Renal cortex interstitium (tissue), 15 donors: ENCODE measurements around the gene PCDHGA6. TPM values are rescaled to one million over a fixed set of nuclear protein-coding genes. Genes with fewer than 3 reads are reported as not detected.
"Not testable (repeated sequence)": the region's sequence is repeated elsewhere in the genome, so short reads cannot be mapped to it uniquely, and the experiment has no call there.

ENCODE experiments used
- DNase-seq, 11 donors: peaks; one replicate each; pipeline ENCODE4 v3.0.0-alpha.2; 2013; ENCODE audit warnings: low read depth in 9 of 11, low spot score in 4 of 11; ENCODE audit errors: extremely low read depth in 1 of 11
- long read RNA-seq, 16 experiments: transcript quantifications; one replicate each; lab custom pipeline, GENCODE V29; 2026
- polyA plus RNA-seq, 3 donors: library from polyadenylated mRNA; unstranded; fragments of 120-200 nt; gene quantifications; one replicate each; pipeline ENCODE4 v1.2.1, GENCODE V29; 2013; ENCODE audit not compliant: insufficient read length in 3 of 3

Gene PCDHGA6
- polyA plus RNA-seq, result 1 to 10 TPM; 6.5 to 8.0 (median 7.2) TPM
- long read RNA-seq, donor 1, full-length matches to known transcripts, result 2 of 2 reads
- long read RNA-seq, donor 1, partial matches to known transcripts, result 0 of 2 reads
- long read RNA-seq, donor 1, other reads (novel, unspliced or antisense), result 0 of 2 reads
- long read RNA-seq, donor 2, full-length matches to known transcripts, result 3 of 3 reads
- long read RNA-seq, donor 2, partial matches to known transcripts, result 0 of 3 reads
- long read RNA-seq, donor 2, other reads (novel, unspliced or antisense), result 0 of 3 reads
- long read RNA-seq, donor 3, full-length matches to known transcripts, result 7 of 7 reads
- long read RNA-seq, donor 3, partial matches to known transcripts, result 0 of 7 reads
- long read RNA-seq, donor 3, other reads (novel, unspliced or antisense), result 0 of 7 reads
- long read RNA-seq, donor 4, full-length matches to known transcripts, result 3 of 3 reads
- long read RNA-seq, donor 4, partial matches to known transcripts, result 0 of 3 reads
- long read RNA-seq, donor 4, other reads (novel, unspliced or antisense), result 0 of 3 reads
- long read RNA-seq, donor 5, result 0 reads
- long read RNA-seq, donor 6, full-length matches to known transcripts, result 6 of 6 reads
- long read RNA-seq, donor 6, partial matches to known transcripts, result 0 of 6 reads
- long read RNA-seq, donor 6, other reads (novel, unspliced or antisense), result 0 of 6 reads
- long read RNA-seq, donor 7, full-length matches to known transcripts, result 4 of 4 reads
- long read RNA-seq, donor 7, partial matches to known transcripts, result 0 of 4 reads
- long read RNA-seq, donor 7, other reads (novel, unspliced or antisense), result 0 of 4 reads
- long read RNA-seq, donor 8, result 0 reads
- long read RNA-seq, donor 9, full-length matches to known transcripts, result 5 of 5 reads
- long read RNA-seq, donor 9, partial matches to known transcripts, result 0 of 5 reads
- long read RNA-seq, donor 9, other reads (novel, unspliced or antisense), result 0 of 5 reads
- long read RNA-seq, donor 10, full-length matches to known transcripts, result 2 of 2 reads
- long read RNA-seq, donor 10, partial matches to known transcripts, result 0 of 2 reads
- long read RNA-seq, donor 10, other reads (novel, unspliced or antisense), result 0 of 2 reads
- long read RNA-seq, donor 11, full-length matches to known transcripts, result 5 of 5 reads
- long read RNA-seq, donor 11, partial matches to known transcripts, result 0 of 5 reads
- long read RNA-seq, donor 11, other reads (novel, unspliced or antisense), result 0 of 5 reads
- long read RNA-seq, donor 12, full-length matches to known transcripts, result 4 of 4 reads
- long read RNA-seq, donor 12, partial matches to known transcripts, result 0 of 4 reads
- long read RNA-seq, donor 12, other reads (novel, unspliced or antisense), result 0 of 4 reads
- long read RNA-seq, donor 13, result 0 reads
- long read RNA-seq, donor 14, full-length matches to known transcripts, result 2 of 2 reads
- long read RNA-seq, donor 14, partial matches to known transcripts, result 0 of 2 reads
- long read RNA-seq, donor 14, other reads (novel, unspliced or antisense), result 0 of 2 reads
- long read RNA-seq, donor 15, full-length matches to known transcripts, result 5 of 5 reads
- long read RNA-seq, donor 15, partial matches to known transcripts, result 0 of 5 reads
- long read RNA-seq, donor 15, other reads (novel, unspliced or antisense), result 0 of 5 reads
- long read RNA-seq, donor 16, full-length matches to known transcripts, result 7 of 7 reads
- long read RNA-seq, donor 16, partial matches to known transcripts, result 0 of 7 reads
- long read RNA-seq, donor 16, other reads (novel, unspliced or antisense), result 0 of 7 reads

- no peak for DNase-seq
These were observed at the start of gene PCDHGA6 for GRCh38 chr5:141373673-141374317. TSS of gene PCDHGA6 (plus strand) at chr5:141373891. CDS start at chr5:141374084, 193 bp downstream.

GRCh38 chr5:141326088-141326854 is 47.4 kb upstream of the PCDHGA6 start:
- peak in 2 of 11 donors; percentile 19 to 22 for DNase-seq

GRCh38 chr5:141328231-141328630 is 45.5 kb upstream of the PCDHGA6 start:
- no peak for DNase-seq

GRCh38 chr5:141330299-141331080 is 43.2 kb upstream of the PCDHGA6 start, which contains the start of gene PCDHGA1:
TSS of gene PCDHGA1 (plus strand) at chr5:141330514.
- no peak for DNase-seq

- not testable (repeated sequence) for DNase-seq
These were observed 41.1 kb upstream of the PCDHGA6 start for GRCh38 chr5:141332571-141332970.

GRCh38 chr5:141338538-141339306 is 35.0 kb upstream of the PCDHGA6 start, which contains the start of gene PCDHGA2:
TSS of gene PCDHGA2 (plus strand) at chr5:141338760.
- peak in 6 of 11 donors; percentile 30 to 55 (median 38) for DNase-seq

- DNase-seq, result not testable (repeated sequence)
These were observed 32.8 kb upstream of the PCDHGA6 start for GRCh38 chr5:141340781-141341354.

- no peak for DNase-seq
These were observed 30.9 kb upstream of the PCDHGA6 start for GRCh38 chr5:141342773-141343172.

GRCh38 chr5:141343242-141343952 is 30.3 kb upstream of the PCDHGA6 start, which contains the start of gene PCDHGA3:
TSS of gene PCDHGA3 (plus strand) at chr5:141343829. CDS start at chr5:141344034, 205 bp downstream.
- DNase-seq, result no peak

- no peak for DNase-seq
These were observed 29.7 kb upstream of the PCDHGA6 start for GRCh38 chr5:141343953-141344463.

- DNase-seq, result no peak
These were observed 28.4 kb upstream of the PCDHGA6 start for GRCh38 chr5:141345327-141345726.

GRCh38 chr5:141346017-141346416 is 27.7 kb upstream of the PCDHGA6 start:
- DNase-seq, result not testable (repeated sequence)

- no peak for DNase-seq
These were observed 23.6 kb upstream of the PCDHGA6 start, which contains the start of gene PCDHGB1 for GRCh38 chr5:141349917-141350619. TSS of gene PCDHGB1 (plus strand) at chr5:141350099. CDS start at chr5:141350261, 162 bp downstream.
